HG02884 (cell line): Measurements from ENCODE around the gene FAM25A.
"Not testable (repeated sequence)": the region's sequence is repeated elsewhere in the genome, so short reads cannot be mapped to it uniquely, and the experiment has no call there.

ENCODE experiments used
- ATAC-seq: cut with Tn5 transposase; IDR thresholded peaks from one replicate; pipeline ENCODE4 v1.9.1; 2021; ENCODE audit warnings: mild to moderate bottlenecking, moderate library complexity; ENCODE audit not compliant: unreplicated experiment

FAM25A gene

GRCh38 chr10:87020056-87020455, at the start of gene FAM25A:
FAM25A (plus strand) TSS chr10:87020294; CDS start chr10:87020325, 31 bp downstream.
- not testable (repeated sequence) for ATAC-seq

GRCh38 chr10:86970982-86971231, 49.2 kb upstream of the FAM25A start:
- no peak for ATAC-seq

GRCh38 chr10:86971232-86971991, 48.7 kb upstream of the FAM25A start:
- ATAC-seq, result peak; percentile 62

GRCh38 chr10:86972613-86973380, 47.3 kb upstream of the FAM25A start:
- no peak for ATAC-seq

GRCh38 chr10:86974484-86974883, 45.6 kb upstream of the FAM25A start:
- no peak for ATAC-seq

- no peak for ATAC-seq
Measured at GRCh38 chr10:86976362-86977056, 43.6 kb upstream of the FAM25A start.

GRCh38 chr10:86978457-86978856, 41.6 kb upstream of the FAM25A start:
- ATAC-seq, result not testable (repeated sequence)

- ATAC-seq, result no peak
Measured at GRCh38 chr10:86979296-86979818, 40.7 kb upstream of the FAM25A start.

- no peak for ATAC-seq
Measured at GRCh38 chr10:86979977-86980448, 40.1 kb upstream of the FAM25A start.

- not testable (repeated sequence) for ATAC-seq
Measured at GRCh38 chr10:86981020-86981419, 39.1 kb upstream of the FAM25A start.

GRCh38 chr10:86981716-86982115, 38.4 kb upstream of the FAM25A start:
- ATAC-seq, result no peak

- ATAC-seq, result not testable (repeated sequence)
Measured at GRCh38 chr10:86984498-86984897, 35.6 kb upstream of the FAM25A start.

GRCh38 chr10:86988520-86988919, 31.6 kb upstream of the FAM25A start:
- ATAC-seq, result no peak

- not testable (repeated sequence) for ATAC-seq
Measured at GRCh38 chr10:86991362-86991761, 28.7 kb upstream of the FAM25A start.

GRCh38 chr10:86992456-86992855, 27.6 kb upstream of the FAM25A start:
- ATAC-seq, result no peak

- ATAC-seq, result no peak
Measured at GRCh38 chr10:86992929-86993328, 27.2 kb upstream of the FAM25A start.

GRCh38 chr10:86999802-87000403, 20.2 kb upstream of the FAM25A start:
- not testable (repeated sequence) for ATAC-seq

- ATAC-seq, result no peak
Measured at GRCh38 chr10:87000491-87000890, 19.6 kb upstream of the FAM25A start.

GRCh38 chr10:87007124-87007523, 13.0 kb upstream of the FAM25A start:
- ATAC-seq, result not testable (repeated sequence)

GRCh38 chr10:87007674-87008073, 12.4 kb upstream of the FAM25A start:
- not testable (repeated sequence) for ATAC-seq

GRCh38 chr10:87008303-87008702, 11.8 kb upstream of the FAM25A start:
- not testable (repeated sequence) for ATAC-seq
